T-helper 1 cell treated with Interleukin-12 subunit alpha and Interleukin-12 subunit beta and Interleukin-4 antibody, amounts not matched to agents 30 μg/mL and 1 μg/mL, for 36 hours (primary cell): ENCODE data around the gene PLXNA3.

Source experiments
- H3K27ac Mint-ChIP-seq: one replicate; pipeline ENCODE4 v1.8.0; 2021; ENCODE audit warnings: mild to moderate bottlenecking, mixed read lengths
- H3K27me3 Mint-ChIP-seq: one replicate; pipeline ENCODE4 v1.8.0; 2021; ENCODE audit warnings: low read depth, mixed read lengths
- H3K36me3 Mint-ChIP-seq: one replicate; pipeline ENCODE4 v1.8.0; 2021; ENCODE audit warnings: low read depth, mixed read lengths
- H3K4me1 Mint-ChIP-seq: one replicate; pipeline ENCODE4 v1.8.0; 2021; ENCODE audit warnings: low read depth, mixed read lengths
- H3K4me3 Mint-ChIP-seq: one replicate; pipeline ENCODE4 v1.8.0; 2021; ENCODE audit warnings: mild to moderate bottlenecking, moderate library complexity, mixed read lengths
- H3K9me3 Mint-ChIP-seq: one replicate; pipeline ENCODE4 v1.8.0; 2021; ENCODE audit warnings: mixed read lengths

Gene PLXNA3

DNA sequence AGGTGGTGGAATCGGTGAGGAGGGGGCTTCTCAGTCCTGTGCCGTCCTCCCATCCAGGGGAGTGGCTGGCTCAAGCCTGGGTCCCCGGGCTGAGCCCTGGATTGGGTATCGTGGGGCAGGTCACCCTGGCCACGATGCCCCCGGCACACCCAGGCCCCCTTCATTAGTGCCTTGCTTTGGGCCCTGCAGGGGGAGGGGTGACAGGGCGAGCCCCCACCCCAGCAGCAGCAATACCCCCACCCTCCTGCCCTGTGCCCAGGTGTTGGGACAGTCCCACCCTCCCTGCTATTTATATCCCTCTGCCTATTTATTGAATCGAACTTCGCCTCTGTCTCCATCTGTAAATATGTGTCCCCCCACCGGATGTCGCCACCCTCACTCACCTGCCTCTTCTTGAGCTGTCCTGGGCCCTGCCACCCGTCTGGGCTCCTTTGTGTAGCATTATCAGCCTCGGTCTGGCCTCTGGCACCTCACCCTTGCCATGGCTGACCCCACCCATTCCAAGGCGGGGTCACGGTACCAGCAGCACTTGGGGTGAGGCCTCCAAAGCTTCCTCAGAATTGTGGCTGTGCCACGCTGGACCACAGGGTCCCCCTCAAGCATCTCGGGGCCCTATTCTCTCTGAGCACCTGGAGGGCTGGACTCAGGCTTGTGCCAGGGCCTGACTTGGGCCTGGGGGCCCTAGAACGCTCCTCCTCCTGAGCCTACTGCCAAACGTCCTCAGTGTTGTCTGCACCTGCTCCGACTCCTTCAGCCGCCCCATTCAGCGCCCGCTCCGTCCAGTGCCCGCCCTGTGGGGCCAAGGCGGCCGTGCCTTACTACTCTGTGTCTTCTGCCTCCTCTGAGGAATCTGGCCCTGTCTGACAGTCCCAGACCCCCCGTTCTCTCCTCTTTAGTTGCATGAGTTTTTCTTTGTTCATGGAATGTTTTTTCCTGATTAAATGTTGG, 14.9 kb downstream of the PLXNA3 start:
- H3K36me3 Mint-ChIP-seq: no peaks in the 10 kb centered on the region
- H3K27me3 Mint-ChIP-seq: no peaks in the 10 kb centered on the region
- no peak overlapping the region for H3K4me3 Mint-ChIP-seq
- peaks cover 9% of the 10 kb centered on the region for H3K4me1 Mint-ChIP-seq
- no peaks in the 10 kb centered on the region for H3K9me3 Mint-ChIP-seq
- H3K27ac Mint-ChIP-seq: no peak overlapping the region

- H3K27me3 Mint-ChIP-seq: no peaks in the 10 kb centered on the region
- no peaks in the 10 kb centered on the region for H3K36me3 Mint-ChIP-seq
- H3K9me3 Mint-ChIP-seq: no peaks in the 10 kb centered on the region
- H3K27ac Mint-ChIP-seq: no peak overlapping the region
- no peak overlapping the region for H3K4me3 Mint-ChIP-seq
- H3K4me1 Mint-ChIP-seq: peaks cover 9% of the 10 kb centered on the region
Measured at GRCh38 chrX:154473683-154474082, 15.6 kb downstream of the PLXNA3 start.

DNA sequence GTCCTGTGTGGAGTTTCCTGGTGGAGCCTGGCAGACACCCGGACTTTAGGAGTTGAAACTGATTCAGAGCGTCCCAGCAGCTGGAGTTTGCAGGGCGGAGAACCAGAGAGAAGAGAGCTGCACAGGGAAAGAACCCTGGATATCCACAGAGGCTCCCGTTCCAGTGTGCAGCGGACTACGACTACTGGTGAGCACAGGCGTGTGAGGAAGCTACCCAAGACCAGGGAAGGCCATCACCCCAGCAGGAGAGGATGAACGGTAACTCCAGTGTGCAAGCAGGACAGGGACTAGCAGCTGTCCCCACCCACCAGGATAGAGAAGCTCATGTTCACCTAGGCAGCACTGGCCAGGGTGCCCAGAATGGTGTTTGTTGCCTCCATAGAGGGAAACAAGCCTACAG, 18.7 kb downstream of the PLXNA3 start:
- H3K4me1 Mint-ChIP-seq: peaks cover 12% of the 10 kb centered on the region
- no peaks in the 10 kb centered on the region for H3K36me3 Mint-ChIP-seq
- no peak overlapping the region for H3K4me3 Mint-ChIP-seq
- no peaks in the 10 kb centered on the region for H3K27me3 Mint-ChIP-seq
- no peaks in the 10 kb centered on the region for H3K9me3 Mint-ChIP-seq
- no peak overlapping the region for H3K27ac Mint-ChIP-seq

GRCh38 chrX:154477891-154478477, 19.9 kb downstream of the PLXNA3 start:
- H3K4me3 Mint-ChIP-seq: peak overlapping the region; percentile 86
- no peaks in the 10 kb centered on the region for H3K9me3 Mint-ChIP-seq
- H3K36me3 Mint-ChIP-seq: peaks cover 2% of the 10 kb centered on the region
- H3K27me3 Mint-ChIP-seq: no peaks in the 10 kb centered on the region
- H3K4me1 Mint-ChIP-seq: peaks cover 12% of the 10 kb centered on the region
- H3K27ac Mint-ChIP-seq: peak overlapping the region; percentile 81

- no peaks in the 10 kb centered on the region for H3K27me3 Mint-ChIP-seq
- peak within 1 kb of the TSS; percentile 83 for H3K27ac Mint-ChIP-seq
- peaks cover 6% of the 10 kb centered on the region for H3K36me3 Mint-ChIP-seq
- H3K4me1 Mint-ChIP-seq: peaks cover 15% of the 10 kb centered on the region
- peak within 1 kb of the TSS; percentile 86 for H3K4me3 Mint-ChIP-seq
- H3K9me3 Mint-ChIP-seq: no peaks in the 10 kb centered on the region
Measured at GRCh38 chrX:154478728-154479622, 20.9 kb downstream of the PLXNA3 start, which contains the start of gene LAGE3. Gene LAGE3, minus strand, starts transcription at chrX:154479281. Its CDS starts 366 bp downstream, at chrX:154478915.

- no peaks in the 10 kb centered on the region for H3K27me3 Mint-ChIP-seq
- H3K4me1 Mint-ChIP-seq: peaks cover 11% of the 10 kb centered on the region
- no peak overlapping the region for H3K4me3 Mint-ChIP-seq
- H3K27ac Mint-ChIP-seq: no peak overlapping the region
- peaks cover 8% of the 10 kb centered on the region for H3K36me3 Mint-ChIP-seq
- no peaks in the 10 kb centered on the region for H3K9me3 Mint-ChIP-seq
Measured at GRCh38 chrX:154481195-154481594, 23.1 kb downstream of the PLXNA3 start.

DNA sequence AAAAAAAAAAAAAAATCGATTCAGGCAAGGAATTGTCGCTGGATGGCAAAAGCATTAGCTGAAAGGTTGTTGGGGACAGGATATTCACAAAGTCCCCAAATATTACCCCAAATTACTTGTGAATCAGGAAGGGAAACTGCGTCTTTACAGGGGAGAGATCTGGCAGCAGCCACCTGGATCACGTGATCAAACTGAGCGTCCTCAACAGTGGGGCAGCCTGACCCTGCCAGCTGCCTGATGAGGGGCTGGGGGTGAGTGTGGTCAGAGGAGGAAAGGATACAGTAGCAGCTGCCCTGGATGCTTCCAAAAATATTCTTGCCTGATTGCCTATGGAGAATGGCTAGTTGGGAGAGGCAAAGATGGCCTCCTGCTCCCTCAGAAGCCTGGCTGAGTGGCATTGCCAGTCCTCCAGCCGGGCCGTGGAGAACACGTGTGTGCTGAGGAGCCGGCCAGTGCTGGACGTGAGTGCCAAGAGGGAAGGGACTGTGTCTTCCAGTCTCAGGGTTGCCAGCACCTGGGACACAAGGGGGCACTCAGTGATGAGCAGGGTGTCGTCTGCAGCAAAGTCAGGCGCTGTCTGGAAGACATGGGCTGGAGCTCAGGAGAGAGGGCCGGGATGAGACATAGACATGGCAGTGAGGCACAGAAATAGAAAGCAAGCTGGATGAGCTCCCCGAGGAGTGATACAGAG, 24.0 kb downstream of the PLXNA3 start:
- Mint-ChIP-seq H3K9me3 (no peaks in the 10 kb centered on the region), H3K4me3 (no peak overlapping the region), H3K36me3 (peaks cover 8% of the 10 kb centered on the region), H3K27me3 (no peaks in the 10 kb centered on the region), H3K4me1 (peaks cover 9% of the 10 kb centered on the region), H3K27ac (no peak overlapping the region)

DNA sequence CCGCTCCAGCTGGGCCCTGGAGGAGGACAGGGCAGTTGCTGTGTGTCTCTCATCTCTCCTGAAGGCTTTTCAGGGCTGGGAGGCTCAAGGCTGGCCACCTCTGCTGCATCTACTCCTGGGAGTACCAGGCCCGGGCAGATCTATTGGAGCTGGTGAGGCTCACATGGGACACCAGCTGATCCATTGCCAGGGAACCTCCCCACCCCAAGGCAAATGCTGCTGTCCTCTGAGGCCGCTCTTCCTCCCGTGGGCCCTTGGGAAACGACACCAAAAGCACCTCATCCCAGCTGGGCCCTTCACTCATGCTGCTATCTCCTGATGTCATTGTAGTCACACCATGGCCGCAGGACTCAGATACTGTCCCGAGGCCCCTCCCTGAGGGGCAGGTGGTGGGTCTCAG, 24.7 kb downstream of the PLXNA3 start:
- H3K9me3 Mint-ChIP-seq: no peaks in the 10 kb centered on the region

GRCh38 chrX:154483325-154483724, 25.2 kb downstream of the PLXNA3 start:
- Mint-ChIP-seq H3K9me3 (no peaks in the 10 kb centered on the region), H3K36me3 (peaks cover 14% of the 10 kb centered on the region), H3K4me3 (no peak overlapping the region), H3K4me1 (peaks cover 8% of the 10 kb centered on the region), H3K27me3 (no peaks in the 10 kb centered on the region), H3K27ac (peak overlapping the region; percentile 26)

More for the DNA sequence above, 24.7 kb downstream of the PLXNA3 start:
- Mint-ChIP-seq H3K27me3 (no peaks in the 10 kb centered on the region), H3K4me3 (no peak overlapping the region), H3K4me1 (peaks cover 6% of the 10 kb centered on the region), H3K36me3 (peaks cover 10% of the 10 kb centered on the region), H3K27ac (no peak overlapping the region)

- Mint-ChIP-seq H3K27me3 (no peaks in the 10 kb centered on the region), H3K9me3 (no peaks in the 10 kb centered on the region), H3K4me1 (peaks cover 8% of the 10 kb centered on the region), H3K36me3 (peaks cover 14% of the 10 kb centered on the region), H3K4me3 (no peak overlapping the region), H3K27ac (no peak overlapping the region)
Measured at GRCh38 chrX:154484255-154485149, 26.4 kb downstream of the PLXNA3 start.

GRCh38 chrX:154485150-154486051, 27.3 kb downstream of the PLXNA3 start:
- peaks cover 16% of the 10 kb centered on the region for H3K36me3 Mint-ChIP-seq
- H3K27ac Mint-ChIP-seq: peak overlapping the region; percentile 57
- no peaks in the 10 kb centered on the region for H3K9me3 Mint-ChIP-seq
- H3K27me3 Mint-ChIP-seq: no peaks in the 10 kb centered on the region
- peaks cover 11% of the 10 kb centered on the region for H3K4me1 Mint-ChIP-seq
- peak overlapping the region; percentile 68 for H3K4me3 Mint-ChIP-seq

DNA sequence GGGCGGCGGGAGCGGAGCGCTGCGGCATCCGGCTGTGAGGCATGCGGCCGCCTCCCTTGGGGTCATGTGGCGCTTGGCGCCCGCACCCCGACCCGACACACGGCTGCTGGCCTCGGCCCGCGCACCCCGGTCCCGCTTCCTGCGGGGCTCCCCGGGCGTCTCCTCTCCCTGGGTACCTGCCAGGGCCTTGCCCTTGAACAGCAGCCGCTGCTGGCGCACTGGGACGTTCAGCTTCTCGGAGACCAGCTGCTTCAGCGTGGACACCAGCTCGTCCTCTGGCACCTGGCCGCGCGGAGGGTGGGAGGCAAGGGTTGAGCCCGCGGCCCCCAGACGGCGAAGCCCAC, 27.9 kb downstream of the PLXNA3 start:
- H3K27ac Mint-ChIP-seq: no peak overlapping the region
- H3K27me3 Mint-ChIP-seq: no peaks in the 10 kb centered on the region
- H3K4me3 Mint-ChIP-seq: peak overlapping the region; percentile 21
- H3K36me3 Mint-ChIP-seq: peaks cover 16% of the 10 kb centered on the region
- H3K4me1 Mint-ChIP-seq: peaks cover 11% of the 10 kb centered on the region
- H3K9me3 Mint-ChIP-seq: no peaks in the 10 kb centered on the region
